K562 (cell line): ENCODE results near the gene CTIF. TPM values are rescaled to one million over a fixed set of nuclear protein-coding genes. Genes with fewer than 3 reads are reported as not detected.

Experiments used
- ATAC-seq: fragments of 200-7000 bp; cut with Tn5 transposase; 3 replicates; pipeline ENCODE4 v1.9.1; 2020; ENCODE audit warnings: moderate library complexity
- BruUV-seq: library from RNA; stranded (reverse); fragments of 400-500 nt; replicated peaks from 2 replicates; lab custom pipeline; 2021; lab: Mats Ljungman, UMichigan
- CTCF ChIA-PET: fragments of 300-600 bp; formaldehyde crosslinking; extraction: SDS; loops from one replicate; lab custom pipeline; 2021; ENCODE audit warnings: low intra/inter-chr PET ratio; lab: Yijun Ruan, JAX
- POLR2A ChIA-PET: fragments of 300-600, 350-650 bp; sonication (Branson Sonifier 250); formaldehyde crosslinking; extraction: SDS; loops from one replicate; lab custom pipeline; 2021; ENCODE audit warnings: antibody characterized with exemption, inconsistent platforms; lab: Yijun Ruan, JAX
- DNase-seq, 4 experiments: peaks; one replicate each; pipeline versions ENCODE4 v3.0.0 to v3.0.0-alpha.2; 2011 to 2018; ENCODE audit warnings: low spot score in 3 of 4, mixed read lengths in 3 of 4; ENCODE audit errors: extremely low read depth in 1 of 4
- FAIRE-seq: peaks from 2 replicates; lab custom pipeline; 2011; peaks lifted over from hg19 to GRCh38; lab: Jason Lieb, UNC
- H2AFZ ChIP-seq: 2 replicates; pipeline ENCODE4 v1.6.0; 2011; ENCODE audit warnings: low read depth, low read length, control low read depth, inconsistent platforms
- H3K27ac ChIP-seq: fragments of 200-600 bp; 3 replicates; pipeline ENCODE4 v1.8.0; 2011; ENCODE audit warnings: low read depth, mild to moderate bottlenecking, control low read depth, inconsistent platforms, low read length, moderate library complexity, mixed read lengths; ENCODE audit errors: extremely low read depth
- H3K27me3 ChIP-seq, 2 experiments: fragments of 300-600 bp in 1 of 2; 2 replicates in 1 of 2; 3 replicates in 1 of 2; pipeline versions ENCODE4 v1.6.0 to v1.8.0; 2011; ENCODE audit warnings: inconsistent platforms in 2 of 2, low read length in 2 of 2, mild to moderate bottlenecking in 1 of 2, mixed read lengths in 1 of 2, moderate library complexity in 1 of 2; ENCODE audit not compliant: control insufficient read depth in 2 of 2, insufficient read depth in 2 of 2
- H3K36me3 ChIP-seq: fragments of 300-600 bp; 3 replicates; pipeline ENCODE4 v1.8.0; 2011; ENCODE audit warnings: mild to moderate bottlenecking, low read length, inconsistent platforms; ENCODE audit not compliant: control insufficient read depth, insufficient read depth
- H3K4me1 ChIP-seq, 2 experiments: fragments of 200-600 bp in 1 of 2; replicated peaks in 1 of 2; 2 replicates in 1 of 2; 3 replicates in 1 of 2; pipeline versions ENCODE4 v1.5.1 to v1.8.0; 2011; ENCODE audit warnings: inconsistent platforms in 2 of 2, low read length in 2 of 2, mild to moderate bottlenecking in 1 of 2, mixed read lengths in 1 of 2, moderate library complexity in 1 of 2; ENCODE audit not compliant: control insufficient read depth in 2 of 2, insufficient read depth in 2 of 2
- H3K4me2 ChIP-seq: 2 replicates; pipeline ENCODE4 v1.6.1; 2011; ENCODE audit warnings: low read length, control low read depth, inconsistent platforms, mixed read lengths; ENCODE audit not compliant: insufficient read depth
- H3K4me3 ChIP-seq: fragments of 200-600 bp; sonication (generic), shearing (Covaris generic); 2 replicates; pipeline ENCODE4 v1.5.1; 2016; ENCODE audit warnings: control low read depth, inconsistent platforms
- H3K79me2 ChIP-seq: fragments of 200-600 bp; 3 replicates; pipeline ENCODE4 v1.8.0; 2011; ENCODE audit warnings: low read length, inconsistent platforms; ENCODE audit not compliant: control insufficient read depth, insufficient read depth
- H3K9ac ChIP-seq, 2 experiments: 2 replicates each; pipeline versions ENCODE4 v1.6.0 to v1.6.1; 2011; ENCODE audit warnings: low read depth in 2 of 2, low read length in 2 of 2, control low read depth in 1 of 2, inconsistent platforms in 1 of 2, mild to moderate bottlenecking in 1 of 2, mixed read lengths in 1 of 2; ENCODE audit not compliant: insufficient read depth in 1 of 2
- H3K9me1 ChIP-seq: one replicate; pipeline ENCODE4 v1.6.0; 2011; ENCODE audit warnings: inconsistent platforms, mild to moderate bottlenecking, low read length, moderate library complexity; ENCODE audit not compliant: control insufficient read depth, insufficient read depth
- H3K9me3 ChIP-seq: replicated peaks from 2 replicates; pipeline ENCODE4 v1.5.1; 2011; ENCODE audit warnings: low read depth, low read length, inconsistent platforms; ENCODE audit not compliant: control insufficient read depth, insufficient read depth
- H4K20me1 ChIP-seq: replicated peaks from 2 replicates; pipeline ENCODE4 v1.6.1; 2011; ENCODE audit warnings: low read length, inconsistent platforms, mixed read lengths; ENCODE audit not compliant: control insufficient read depth, insufficient read depth
- ATF6 ChIP-seq: sonication (generic); formaldehyde crosslinking; IDR thresholded peaks from 2 replicates; pipeline ENCODE4 v1.4.0; 2020; ENCODE audit warnings: mild to moderate bottlenecking, missing genetic modification reagents
- FUS ChIP-seq: fragments of 200-400 bp; formaldehyde crosslinking; optimal IDR thresholded peaks from 2 replicates; pipeline ENCODE3; 2017; ENCODE audit warnings: low read depth, low read length
- MIER1 ChIP-seq: fragments of 450-650 bp; IDR thresholded peaks from 2 replicates; pipeline ENCODE4 v1.6.1; 2016; ENCODE audit warnings: antibody characterized with exemption, mild to moderate bottlenecking, low read depth
- TOE1 ChIP-seq, 2 experiments: fragments of 450-650 bp in 1 of 2; sonication (generic) in 1 of 2; formaldehyde crosslinking in 1 of 2; IDR thresholded peaks; 2 replicates each; pipeline versions ENCODE4 v1.7.1 to v1.8.0; 2016 to 2022; ENCODE audit warnings: borderline replicate concordance in 2 of 2, mild to moderate bottlenecking in 2 of 2, antibody characterized with exemption in 1 of 2, inconsistent platforms in 1 of 2, low read depth in 1 of 2, missing genetic modification reagents in 1 of 2, moderate library complexity in 1 of 2
- ZNF239 ChIP-seq: fragments of 250-450 bp; sonication (Bioruptor Pico); IDR thresholded peaks from 2 replicates; pipeline ENCODE4 v1.4.0; 2020; ENCODE audit warnings: mild to moderate bottlenecking
- ZNF407 ChIP-seq: fragments of 450-650 bp; IDR thresholded peaks from 2 replicates; pipeline ENCODE4 v1.6.1; 2016; ENCODE audit warnings: low read depth
- WGBS: fragments of 100-300 bp; shearing (Covaris generic); methylation state at CpG from one replicate; pipeline ENCODE4 v1.1.6; 2016; ENCODE audit warnings: low coverage, mixed read lengths; ENCODE audit not compliant: insufficient coverage; ENCODE audit errors: missing lambda C conversion rate; 5-methylcytosine and 5-hydroxymethylcytosine counted together
- in situ Hi-C: fragments of 300-500 bp; cut with MboI; formaldehyde crosslinking; loops from 4 replicates; pipeline ENCODE4 v1.15.0; 2018; ENCODE audit warnings: inconsistent platforms, mixed read lengths
- intact Hi-C: fragments of 100-400 bp; cut with micrococcal nuclease; formaldehyde crosslinking; loops from 2 replicates; pipeline ENCODE4 v1.14.2; 2022
- polyA plus RNA-seq, 8 experiments: library from polyadenylated mRNA; depleted of rRNA in 4 of 8; stranded (reverse) in 5 of 8; unstranded in 3 of 8; fragments of >200 nt; fragmentation: Nextera tagmentation in 2 of 8; fragmentation: Illumina TruSeq in 1 of 8; extraction: Ambion mirVana in 2 of 8; extraction: Trizol in 1 of 8; gene quantifications; 2 replicates each; pipeline versions ENCODE4 v1.2.1 to v1.2.3, GENCODE V29; 2011 to 2014; ENCODE audit warnings: inconsistent platforms in 1 of 8, missing spikeins in 1 of 8
- total RNA-seq, 7 experiments: library from RNA; depleted of rRNA in 6 of 7; stranded (reverse); fragments of >200 nt in 6 of 7; fragmentation: Illumina TruSeq in 2 of 7; extraction: Trizol in 2 of 7; gene quantifications; 2 replicates each; pipeline versions ENCODE4 v1.2.1 to v1.2.3, GENCODE V29; 2011 to 2021; ENCODE audit warnings: low replicate concordance in 1 of 7
- TF ChIP-seq, protein P1 (sequence below): fragments of 450-650 bp; conservative IDR thresholded peaks from 2 replicates; pipeline ENCODE4 v1.6.1; 2016; ENCODE audit warnings: missing genetic modification characterization, low read depth, mild to moderate bottlenecking, control low read depth, missing compliant biosample characterization

The CTIF gene
- total and polyA plus RNA-seq, 9 of the 15 experiments (the other 6 are each of a cell fraction or from before 2014, with no cell fraction given): 0.17 to 11.5 (median 2.2) TPM

DNA sequence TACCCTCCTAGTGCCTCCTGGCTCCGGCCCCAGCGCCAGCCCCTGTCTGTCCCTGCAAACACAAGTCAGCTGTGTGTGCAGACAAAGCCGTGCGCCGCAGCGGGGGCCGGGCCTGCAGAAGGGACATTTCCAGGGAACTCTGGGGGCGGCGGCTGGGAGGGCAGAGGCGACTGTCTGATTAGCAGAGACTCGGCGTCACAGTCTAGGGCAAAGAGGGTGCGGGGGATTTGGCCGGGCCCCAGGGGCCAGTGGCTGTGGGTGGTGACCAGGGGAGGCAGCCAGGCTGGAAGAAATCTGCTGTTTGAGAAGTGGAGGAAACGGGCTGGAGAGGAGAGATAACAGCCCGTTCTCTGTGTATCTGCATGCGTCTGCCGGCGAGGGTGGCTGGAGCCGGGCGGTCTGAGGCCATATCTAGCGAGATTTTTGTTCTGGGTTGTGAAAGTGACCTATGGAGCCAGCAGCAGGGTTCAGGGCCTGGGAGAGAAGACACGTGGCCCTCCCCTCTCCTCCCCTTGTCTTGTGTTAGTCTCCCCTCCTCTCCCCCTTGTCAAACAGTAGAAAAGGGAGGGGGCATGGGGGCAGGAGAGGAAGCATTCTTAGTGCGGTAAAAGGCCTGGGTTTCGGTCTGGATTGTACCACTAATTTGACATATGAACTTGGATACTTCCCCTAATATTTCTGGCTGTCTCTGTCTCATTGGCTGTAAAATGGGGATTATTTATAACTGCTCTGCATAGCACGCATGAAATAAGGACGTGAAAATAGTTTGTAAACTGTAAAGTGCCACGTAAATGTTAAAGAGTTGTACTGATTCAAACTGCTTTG is 242.5 kb downstream of the CTIF start:
- Histone ChIP-seq H3K4me1 (peaks cover 18 to 42% of the 10 kb centered on the region in 2 experiments), H3K4me2 (peak overlapping the region; percentile 32; the same call in 1 of the 2 replicates), H3K9me1 (no peaks in the 10 kb centered on the region), H3K27ac (peak overlapping the region; percentile 65; the same call in 2 of the 3 replicates), H3K9me3 (no peaks in the 10 kb centered on the region), H3K79me2 (no peaks in the 10 kb centered on the region), H3K9ac (0 out of 4 replicates have a peak overlapping the region, but pooled peaks of 1 of the 2 experiments have one; percentile 16), H3K36me3 (no peaks in the 10 kb centered on the region), H3K4me3 (no peak overlapping the region), H3K27me3 (no peaks in the 10 kb centered on the region), H2AFZ (no peak overlapping the region; the same call in 1 of the 2 replicates), H4K20me1 (peaks cover 27% of the 10 kb centered on the region)
- FAIRE-seq: peak; percentile 95
- peak; percentile 94 for ATAC-seq
- DNase-seq: peak; percentile 89 to 96 (median 92)
- in situ Hi-C loops (no loop called here), intact Hi-C loops (loop anchor here (2.0 to 10.0 kb wide), 3 partner anchors 113 to 397 kb away; no protein-coding TSS in a partner anchor)
- ChIA-PET CTCF (no interaction called here), POLR2A (interaction anchor here (0.5 to 1.0 kb wide), 2 partner anchors 16 to 618 kb away, joined by 3 read pairs; no protein-coding TSS in a partner anchor)
- no TSS peak for BruUV-seq
- under 1% methylated on average over 21 of the region's 28 CpGs for WGBS
- TF ChIP-seq TOE1 (IDR thresholded peaks at IDR 0.05; ENCODE audit: borderline replicate concordance): peak; percentile 80; the same call in 1 of the 2 replicates
- TF ChIP-seq TOE1 (CRISPR knock-in tag; IDR thresholded peaks at IDR 0.05; ENCODE audit: borderline replicate concordance, low read depth): no peak
- no peak for TF ChIP-seq ATF6
- no peak for TF ChIP-seq MIER1
- TF ChIP-seq, protein P1, sequence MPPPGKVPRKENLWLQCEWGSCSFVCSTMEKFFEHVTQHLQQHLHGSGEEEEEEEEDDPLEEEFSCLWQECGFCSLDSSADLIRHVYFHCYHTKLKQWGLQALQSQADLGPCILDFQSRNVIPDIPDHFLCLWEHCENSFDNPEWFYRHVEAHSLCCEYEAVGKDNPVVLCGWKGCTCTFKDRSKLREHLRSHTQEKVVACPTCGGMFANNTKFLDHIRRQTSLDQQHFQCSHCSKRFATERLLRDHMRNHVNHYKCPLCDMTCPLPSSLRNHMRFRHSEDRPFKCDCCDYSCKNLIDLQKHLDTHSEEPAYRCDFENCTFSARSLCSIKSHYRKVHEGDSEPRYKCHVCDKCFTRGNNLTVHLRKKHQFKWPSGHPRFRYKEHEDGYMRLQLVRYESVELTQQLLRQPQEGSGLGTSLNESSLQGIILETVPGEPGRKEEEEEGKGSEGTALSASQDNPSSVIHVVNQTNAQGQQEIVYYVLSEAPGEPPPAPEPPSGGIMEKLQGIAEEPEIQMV (tag): no peak
- TF ChIP-seq ZNF407: peak; percentile 69
- TF ChIP-seq FUS: no peak
- TF ChIP-seq ZNF239: no peak
